B cell (primary cell): ENCODE results near the gene NAXD. TPM values are rescaled to one million over a fixed set of nuclear protein-coding genes. Genes with fewer than 3 reads are reported as not detected.
A peak's percentile ranks its signal among the peaks of the same experiment; 100 is the strongest.

Source experiments
- ATAC-seq: fragments of 200-7000 bp; cut with Tn5 transposase; one replicate; pipeline ENCODE4 v1.10.0; 2021; ENCODE audit warnings: low read depth, mild to moderate bottlenecking, moderate number of reproducible peaks, moderate library complexity
- CTCF ChIA-PET: fragments of 350-600 bp; sonication (Branson Sonifier 250); formaldehyde crosslinking; loops from one replicate; lab custom pipeline; 2021; ENCODE audit warnings: antibody characterized with exemption, inconsistent platforms; lab: Charles Lee
- POLR2A ChIA-PET: fragments of 350-600 bp; sonication (Branson Sonifier 250); formaldehyde crosslinking; loops from one replicate; lab custom pipeline; 2021; ENCODE audit warnings: antibody characterized with exemption; lab: Charles Lee
- DNase-seq: peaks from one replicate; pipeline ENCODE4 v3.0.0; 2013
- H2AFZ ChIP-seq: 2 replicates; pipeline ENCODE4 v1.6.1; 2012; ENCODE audit warnings: mild to moderate bottlenecking, low read depth, low read length; ENCODE audit not compliant: insufficient read depth, poor library complexity, severe bottlenecking
- H3K27ac ChIP-seq, 2 donors: 1 replicate in 1 of 2; 2 replicates in 1 of 2; pipeline ENCODE4 v1.5.1; 2012 to 2013; ENCODE audit warnings: low read length in 2 of 2, mild to moderate bottlenecking in 2 of 2, moderate library complexity in 1 of 2
- H3K27me3 ChIP-seq, 4 experiments: fragments of 200-600 bp in 1 of 4; sonication (generic) in 1 of 4; replicated peaks in 1 of 4; 1 replicate in 2 of 4; 2 replicates in 2 of 4; pipeline versions ENCODE4 v1.6.1 to v1.7.0; 2013 to 2016; ENCODE audit warnings: low read length in 3 of 4, mild to moderate bottlenecking in 2 of 4, mixed read lengths in 1 of 4, moderate library complexity in 1 of 4; ENCODE audit not compliant: insufficient read depth in 4 of 4, control insufficient read depth in 3 of 4; ENCODE audit errors: control extremely low read depth in 1 of 4
- H3K36me3 ChIP-seq, 2 experiments: replicated peaks in 1 of 2; 1 replicate in 1 of 2; 2 replicates in 1 of 2; pipeline versions ENCODE4 v1.6.1 to v1.7.1; 2013; ENCODE audit warnings: low read length in 1 of 2; ENCODE audit not compliant: insufficient read depth in 2 of 2, control insufficient read depth in 1 of 2; ENCODE audit errors: control extremely low read depth in 1 of 2, extremely low read depth in 1 of 2
- H3K4me1 ChIP-seq, 2 donors: fragments of 200-600 bp in 1 of 2; sonication (generic) in 1 of 2; 1 replicate in 1 of 2; 2 replicates in 1 of 2; pipeline versions ENCODE4 v1.5.1 to v1.6.1; 2013 to 2017; ENCODE audit warnings: low read length in 2 of 2; ENCODE audit not compliant: control insufficient read depth in 2 of 2, insufficient read depth in 2 of 2
- H3K4me2 ChIP-seq: replicated peaks from 2 replicates; pipeline ENCODE3; 2012; ENCODE audit warnings: mild to moderate bottlenecking, low read depth, low read length; ENCODE audit not compliant: poor library complexity, severe bottlenecking
- H3K4me3 ChIP-seq, 5 experiments: fragments of 200-600 bp in 1 of 5; sonication (generic) in 1 of 5; 1 replicate in 3 of 5; 2 replicates in 2 of 5; pipeline versions ENCODE4 v1.5.1 to v1.7.0; 2011 to 2016; ENCODE audit warnings: low read length in 4 of 5, mild to moderate bottlenecking in 4 of 5, low read depth in 2 of 5, control low read depth in 1 of 5, moderate library complexity in 1 of 5; ENCODE audit not compliant: insufficient read depth in 1 of 5; ENCODE audit errors: control extremely low read depth in 1 of 5, extremely low read depth in 1 of 5
- H3K79me2 ChIP-seq: fragments of 200-600 bp; sonication (generic); one replicate; pipeline ENCODE4 v1.6.0; 2016; ENCODE audit warnings: low read length; ENCODE audit not compliant: control insufficient read depth, insufficient read depth
- H3K9ac ChIP-seq: fragments of 200-600 bp; sonication (generic); 2 replicates; pipeline ENCODE4 v1.6.1; 2017; ENCODE audit warnings: mild to moderate bottlenecking, low read length, moderate library complexity
- H3K9me3 ChIP-seq, 3 donors: one replicate each; pipeline versions ENCODE4 v1.6.1 to v1.7.1; 2013; ENCODE audit warnings: low read length in 2 of 3; ENCODE audit not compliant: control insufficient read depth in 2 of 3, insufficient read depth in 1 of 3; ENCODE audit errors: control extremely low read depth in 1 of 3
- H4K20me1 ChIP-seq: 2 replicates; pipeline ENCODE4 v1.6.0; 2012; ENCODE audit warnings: mild to moderate bottlenecking, low read length; ENCODE audit not compliant: insufficient read depth, control insufficient read depth, poor library complexity, severe bottlenecking
- H3K27ac Mint-ChIP-seq: one replicate; pipeline ENCODE4 v1.8.0; 2021; ENCODE audit warnings: mixed read lengths
- H3K27me3 Mint-ChIP-seq: one replicate; pipeline ENCODE4 v1.8.0; 2021; ENCODE audit warnings: mixed read lengths
- H3K4me1 Mint-ChIP-seq: one replicate; pipeline ENCODE4 v1.8.0; 2021; ENCODE audit warnings: mixed read lengths
- H3K4me3 Mint-ChIP-seq: one replicate; pipeline ENCODE4 v1.8.0; 2021; ENCODE audit warnings: mixed read lengths
- H3K9me3 Mint-ChIP-seq: one replicate; pipeline ENCODE4 v1.8.0; 2022; ENCODE audit warnings: mixed read lengths; ENCODE audit not compliant: insufficient read depth
- CTCF ChIP-seq: fragments of 200-600 bp; IDR thresholded peaks from one replicate; pipeline ENCODE4 v1.8.0; 2022; ENCODE audit warnings: antibody characterized with exemption, mild to moderate bottlenecking
- EZH2 ChIP-seq: IDR thresholded peaks from 2 replicates; pipeline ENCODE4 v1.6.1; 2012; ENCODE audit warnings: borderline replicate concordance, low read depth, mild to moderate bottlenecking, moderate library complexity, low read length; ENCODE audit not compliant: insufficient read depth, poor library complexity, severe bottlenecking
- WGBS: methylation state at CpG from one replicate; pipeline ENCODE4 v1.1.5; 2013; ENCODE audit warnings: missing lambda C conversion rate; ENCODE audit not compliant: insufficient coverage; 5-methylcytosine and 5-hydroxymethylcytosine counted together
- intact Hi-C: fragments of 100-400 bp; cut with micrococcal nuclease; formaldehyde crosslinking; loops from one replicate; pipeline ENCODE4 v1.10.0; 2022
- polyA plus RNA-seq: library from polyadenylated mRNA; depleted of rRNA; stranded (reverse); fragments of >200 nt; gene quantifications from 2 replicates; pipeline ENCODE4 v1.2.3, GENCODE V29; 2012
- total RNA-seq, 2 donors: library from RNA; stranded (reverse); fragments of 120-200 nt in 1 of 2; gene quantifications; 1 replicate in 1 of 2; 2 replicates in 1 of 2; pipeline versions ENCODE4 v1.2.3 to v1.2.4, GENCODE V29; 2013 to 2022

NAXD gene
- total and polyA plus RNA-seq, 2 donors (not counting 1 experiment from before 2014, with no cell fraction given) = 28.4 to 33.3 TPM

- POLR2A ChIA-PET = no interaction called here
- Histone ChIP-seq H4K20me1 (peaks cover 22% of the 10 kb centered on the region), H3K36me3 (peaks cover 2 to 77% of the 10 kb centered on the region in 2 experiments), H3K9ac (no peak overlapping the region), H3K4me3 (no peak overlapping the region), H3K79me2 (peaks cover 13% of the 10 kb centered on the region), H3K27me3 (no peaks in the 10 kb centered on the region), H2AFZ (no peak overlapping the region), H3K4me2 (no peak overlapping the region), H3K9me3 (no peaks in the 10 kb centered on the region), H3K27ac (no peak overlapping the region), H3K4me1 (no peaks in the 10 kb centered on the region)
- H3K4me1 Mint-ChIP-seq = no peaks in the 10 kb centered on the region
- no peak for ATAC-seq
- H3K27ac Mint-ChIP-seq = no peak overlapping the region
- intact Hi-C loops = no loop called here
- no peaks in the 10 kb centered on the region for H3K27me3 Mint-ChIP-seq
- TF ChIP-seq EZH2 (no peak), CTCF (no peak)
- WGBS = 81% methylated on average over 3 of the region's 6 CpGs
- no peaks in the 10 kb centered on the region for H3K9me3 Mint-ChIP-seq
- peak; percentile 34 for DNase-seq
- CTCF ChIA-PET = interaction anchor here (0.6 to 1.2 kb wide), 2 partner anchors 44 to 166 kb away, joined by 3 read pairs; no protein-coding TSS in a partner anchor
- no peak overlapping the region for H3K4me3 Mint-ChIP-seq
These were observed 22.4 kb downstream of the NAXD start for GRCh38 chr13:110637747-110638146.

- H3K9ac ChIP-seq = no peak overlapping the region
- Mint-ChIP-seq H3K27ac (no peak overlapping the region), H3K27me3 (no peaks in the 10 kb centered on the region), H3K4me3 (no peak overlapping the region), H3K4me1 (no peaks in the 10 kb centered on the region), H3K9me3 (no peaks in the 10 kb centered on the region)
- DNase-seq (no peak), ATAC-seq (no peak)
- no peaks in the 10 kb centered on the region for H3K4me1 ChIP-seq
- peaks cover 22% of the 10 kb centered on the region for H4K20me1 ChIP-seq
- peaks cover 2 to 80% of the 10 kb centered on the region in 2 experiments for H3K36me3 ChIP-seq
- H3K27ac ChIP-seq = no peak overlapping the region
- H3K4me2 ChIP-seq = no peak overlapping the region
- CTCF ChIA-PET = interaction anchor here (0.6 kb wide), 1 partner anchor 167 kb away, joined by 3 read pairs; no protein-coding TSS in a partner anchor
- no peaks in the 10 kb centered on the region for H3K27me3 ChIP-seq
- H2AFZ ChIP-seq = no peak overlapping the region
- intact Hi-C loops = no loop called here
- H3K79me2 ChIP-seq = peaks cover 13% of the 10 kb centered on the region
- WGBS = 89% methylated on average over 22 of the region's 23 CpGs
- POLR2A ChIA-PET = no interaction called here
- H3K4me3 ChIP-seq = no peak overlapping the region
- no peak for TF ChIP-seq CTCF
- no peak for TF ChIP-seq EZH2
- no peaks in the 10 kb centered on the region for H3K9me3 ChIP-seq
These were observed 22.9 kb downstream of the NAXD start for GRCh38 chr13:110638257-110638656.
